PC-3 (cell line): ENCODE results near the gene RPL37. TPM values are rescaled to one million over a fixed set of nuclear protein-coding genes. Genes with fewer than 3 reads are reported as not detected.
A peak's percentile ranks its signal among the peaks of the same experiment; 100 is the strongest.

Source experiments
- ATAC-seq: fragments of 200-7000 bp; cut with Tn5 transposase; 2 replicates; pipeline ENCODE4 v1.9.1; 2020; ENCODE audit warnings: mild to moderate bottlenecking, moderate library complexity
- BruUV-seq: library from RNA; stranded (reverse); fragments of 400-500 nt; replicated peaks from 2 replicates; lab custom pipeline; 2021; lab: Mats Ljungman, UMichigan
- CTCF ChIA-PET: fragments of 300-600 bp; sonication (Branson Sonifier 250); formaldehyde crosslinking; loops from one replicate; lab custom pipeline; 2022; ENCODE audit warnings: antibody characterized with exemption; lab: Charles Lee
- POLR2A ChIA-PET: fragments of 300-600 bp; sonication (Branson Sonifier 250); formaldehyde crosslinking; loops from one replicate; lab custom pipeline; 2022; ENCODE audit warnings: antibody characterized with exemption; ENCODE audit not compliant: unreplicated experiment; lab: Charles Lee
- DNase-seq: peaks from one replicate; pipeline ENCODE4 v3.0.0-alpha.2; 2015
- H2AFZ ChIP-seq: fragments of 300-600 bp; sonication (generic); 2 replicates; pipeline ENCODE4 v1.6.0; 2016; ENCODE audit warnings: antibody characterized with exemption, low read length
- H3F3A ChIP-seq: fragments of 300-600 bp; sonication (generic); one replicate; pipeline ENCODE4 v1.6.0; 2017; ENCODE audit warnings: antibody characterized with exemption, low read length, control low read depth, mild to moderate bottlenecking; ENCODE audit not compliant: unreplicated experiment
- H3K27ac ChIP-seq: fragments of 300-600 bp; sonication (generic); 2 replicates; pipeline ENCODE4 v1.5.1; 2016; ENCODE audit warnings: mild to moderate bottlenecking, low read length
- H3K27me3 ChIP-seq: fragments of 300-600 bp; sonication (generic); 2 replicates; pipeline ENCODE4 v1.6.1; 2016; ENCODE audit warnings: low read length, mixed read lengths
- H3K36me3 ChIP-seq: fragments of 300-600 bp; sonication (generic); 2 replicates; pipeline ENCODE4 v1.6.1; 2016; ENCODE audit warnings: low read depth, mixed run types, low read length, mixed read lengths
- H3K4me1 ChIP-seq: fragments of 300-600 bp; sonication (generic); 2 replicates; pipeline ENCODE4 v1.5.1; 2016; ENCODE audit warnings: low read length; ENCODE audit not compliant: insufficient read depth
- H3K4me2 ChIP-seq: fragments of 300-600 bp; sonication (generic); 2 replicates; pipeline ENCODE4 v1.6.0; 2016; ENCODE audit warnings: low read length
- H3K4me3 ChIP-seq: fragments of 300-600 bp; sonication (generic); 2 replicates; pipeline ENCODE4 v1.5.1; 2016; ENCODE audit warnings: mild to moderate bottlenecking, low read length, mixed read lengths
- H3K79me2 ChIP-seq: fragments of 300-600 bp; sonication (generic); 2 replicates; pipeline ENCODE4 v1.6.1; 2017; ENCODE audit warnings: low read length, mixed read lengths
- H3K9ac ChIP-seq: fragments of 300-600 bp; sonication (generic); 2 replicates; pipeline ENCODE4 v1.6.0; 2016; ENCODE audit warnings: mild to moderate bottlenecking, low read length
- H3K9me2 ChIP-seq: fragments of 300-600 bp; sonication (generic); replicated peaks from 2 replicates; pipeline ENCODE4 v1.6.1; 2016; ENCODE audit warnings: mixed run types, low read length, mixed read lengths
- H3K9me3 ChIP-seq: fragments of 300-600 bp; sonication (generic); 2 replicates; pipeline ENCODE4 v1.6.1; 2016; ENCODE audit warnings: low read length, mixed read lengths
- H4K20me1 ChIP-seq: fragments of 300-600 bp; sonication (generic); 2 replicates; pipeline ENCODE4 v1.6.1; 2016; ENCODE audit warnings: low read length, mixed read lengths
- EZH2 ChIP-seq: fragments of 300-600 bp; sonication (generic); IDR thresholded peaks from one replicate; pipeline ENCODE4 v1.6.1; 2017; ENCODE audit warnings: antibody characterized with exemption, mild to moderate bottlenecking, low read length; ENCODE audit not compliant: unreplicated experiment
- EZH2phosphoT487 ChIP-seq: fragments of 300-600 bp; sonication (generic); IDR thresholded peaks from 2 replicates; pipeline ENCODE4 v1.6.1; 2018; ENCODE audit warnings: mild to moderate bottlenecking, antibody characterized with exemption, low read length, borderline replicate concordance
- intact Hi-C: fragments of 100-400 bp; cut with micrococcal nuclease; formaldehyde crosslinking; loops from 2 replicates; pipeline ENCODE4 v1.9.0; 2023
- total RNA-seq: library from RNA; depleted of rRNA; stranded (reverse); fragments of >200 nt; gene quantifications from 2 replicates; pipeline ENCODE4 v1.2.3, GENCODE V29; 2014
- TF ChIP-seq, protein P1 (sequence below): fragments of 300-600 bp; sonication (generic); conservative IDR thresholded peaks from 2 replicates; pipeline ENCODE4 v1.5.1; 2017; ENCODE audit warnings: antibody characterized with exemption, low read depth, mild to moderate bottlenecking, low read length

Gene RPL37
- total RNA-seq, 1 experiment from 2014 or later: 2,823 TPM

DNA sequence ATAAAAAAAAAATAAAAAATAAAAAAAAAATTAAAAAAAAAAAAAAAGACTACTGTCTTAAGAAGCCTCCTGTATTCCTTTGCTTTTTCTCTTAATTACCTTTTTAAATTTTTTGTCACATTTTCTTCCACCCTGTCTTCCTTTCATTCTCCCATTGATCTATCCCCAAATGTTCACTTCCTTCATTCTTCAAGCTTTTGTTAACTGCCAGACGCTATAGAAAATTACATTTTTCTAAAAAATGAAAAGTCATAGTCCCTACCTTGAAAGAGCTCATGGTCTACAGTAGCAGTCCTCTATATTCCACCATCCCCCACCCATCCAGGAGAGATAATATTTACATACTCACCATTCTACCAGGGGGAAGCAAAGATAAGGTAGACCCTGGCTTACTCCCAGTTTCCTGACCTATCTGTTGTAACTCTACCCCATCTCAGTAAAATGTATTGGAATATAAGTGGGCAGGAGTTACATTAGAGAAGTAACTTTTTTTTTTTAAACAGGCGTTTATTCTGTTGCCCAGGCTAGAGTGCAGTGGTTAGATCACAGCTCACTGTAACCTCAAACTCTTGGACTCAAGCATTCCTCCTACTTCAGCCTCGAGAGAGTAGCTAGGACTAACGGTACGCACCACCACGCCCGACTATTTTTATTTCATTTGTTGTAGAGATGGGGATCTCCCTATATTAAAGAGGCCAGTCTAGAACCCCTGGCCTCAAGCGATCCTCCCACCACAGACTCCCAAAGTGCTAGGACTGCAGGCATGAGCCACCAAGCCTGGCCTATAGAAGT lies 33.1 kb downstream of the RPL37 start:
- H3K36me3 ChIP-seq: no peaks in the 10 kb centered on the region
- peaks cover 2% of the 10 kb centered on the region for H3F3A ChIP-seq
- H3K4me1 ChIP-seq: peaks cover 10% of the 10 kb centered on the region
- H4K20me1 ChIP-seq: peaks cover 4% of the 10 kb centered on the region; the same call in 1 of the 2 replicates
- peaks cover 15% of the 10 kb centered on the region for H3K79me2 ChIP-seq
- intact Hi-C loops: no loop called here
- ATAC-seq (no peak), DNase-seq (no peak)
- POLR2A ChIA-PET: no interaction called here
- H3K27me3 ChIP-seq: no peaks in the 10 kb centered on the region
- no peak overlapping the region for H3K27ac ChIP-seq
- no TSS peak for BruUV-seq
- CTCF ChIA-PET: interaction anchor here (0.7 kb wide), 1 partner anchor 15 kb away, joined by 5 read pairs; no protein-coding TSS in a partner anchor
- H3K9ac ChIP-seq: no peak overlapping the region
- H3K9me3 ChIP-seq: no peaks in the 10 kb centered on the region
- H3K9me2 ChIP-seq: no peaks in the 10 kb centered on the region
- no peak overlapping the region for H3K4me3 ChIP-seq
- H2AFZ ChIP-seq: no peak overlapping the region
- TF ChIP-seq, protein P1, sequence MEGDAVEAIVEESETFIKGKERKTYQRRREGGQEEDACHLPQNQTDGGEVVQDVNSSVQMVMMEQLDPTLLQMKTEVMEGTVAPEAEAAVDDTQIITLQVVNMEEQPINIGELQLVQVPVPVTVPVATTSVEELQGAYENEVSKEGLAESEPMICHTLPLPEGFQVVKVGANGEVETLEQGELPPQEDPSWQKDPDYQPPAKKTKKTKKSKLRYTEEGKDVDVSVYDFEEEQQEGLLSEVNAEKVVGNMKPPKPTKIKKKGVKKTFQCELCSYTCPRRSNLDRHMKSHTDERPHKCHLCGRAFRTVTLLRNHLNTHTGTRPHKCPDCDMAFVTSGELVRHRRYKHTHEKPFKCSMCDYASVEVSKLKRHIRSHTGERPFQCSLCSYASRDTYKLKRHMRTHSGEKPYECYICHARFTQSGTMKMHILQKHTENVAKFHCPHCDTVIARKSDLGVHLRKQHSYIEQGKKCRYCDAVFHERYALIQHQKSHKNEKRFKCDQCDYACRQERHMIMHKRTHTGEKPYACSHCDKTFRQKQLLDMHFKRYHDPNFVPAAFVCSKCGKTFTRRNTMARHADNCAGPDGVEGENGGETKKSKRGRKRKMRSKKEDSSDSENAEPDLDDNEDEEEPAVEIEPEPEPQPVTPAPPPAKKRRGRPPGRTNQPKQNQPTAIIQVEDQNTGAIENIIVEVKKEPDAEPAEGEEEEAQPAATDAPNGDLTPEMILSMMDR: no peak
- TF ChIP-seq EZH2phosphoT487 (no peak), EZH2 (no peak)
- no peak overlapping the region for H3K4me2 ChIP-seq

DNA sequence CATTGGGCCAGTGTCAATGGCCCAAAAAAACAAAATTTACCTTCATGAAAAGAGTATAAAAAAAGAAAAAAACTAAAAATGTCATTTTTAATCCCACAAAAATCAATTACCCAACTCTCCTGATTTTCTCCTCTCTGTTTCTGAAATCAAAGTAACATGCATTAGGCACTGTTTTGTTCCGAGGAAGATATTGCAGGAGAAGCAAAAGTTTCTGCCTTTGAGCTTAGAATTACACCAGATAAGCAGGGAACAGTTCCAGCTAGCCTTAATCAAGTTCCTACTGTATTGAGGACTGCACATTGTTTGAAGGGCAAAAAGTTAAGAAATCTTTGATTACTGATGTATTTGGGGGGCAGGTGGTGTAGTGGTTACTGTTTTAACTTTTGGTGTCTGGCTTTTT lies 35.8 kb downstream of the RPL37 start:
- Histone ChIP-seq H3K27ac (peak overlapping the region; percentile 87), H3K4me1 (peaks cover 22% of the 10 kb centered on the region), H4K20me1 (peaks cover 26% of the 10 kb centered on the region), H3K4me3 (peak overlapping the region; percentile 83), H3K79me2 (peaks cover 42% of the 10 kb centered on the region), H3K9ac (peak overlapping the region; percentile 84), H3F3A (peaks cover 2% of the 10 kb centered on the region), H3K9me3 (no peaks in the 10 kb centered on the region), H2AFZ (peak overlapping the region; percentile 98; the same call in 1 of the 2 replicates), H3K9me2 (no peaks in the 10 kb centered on the region), H3K36me3 (peaks cover 5% of the 10 kb centered on the region; the same call in 1 of the 2 replicates), H3K4me2 (peak overlapping the region; percentile 89), H3K27me3 (no peaks in the 10 kb centered on the region)
- TF ChIP-seq EZH2phosphoT487 (no peak), EZH2 (no peak)
- TF ChIP-seq, protein P1: no peak
- DNase-seq (peak; percentile 14), ATAC-seq (no peak)
- CTCF ChIA-PET: interaction anchor here (0.5 to 1.3 kb wide), 10 partner anchors 19 to 318 kb away, joined by 3 to 11 read pairs (median 4); no protein-coding TSS in a partner anchor
- TSS peak; percentile 66 for BruUV-seq
- intact Hi-C loops: no loop called here
- POLR2A ChIA-PET: interaction anchor here (0.6 kb wide), 1 partner anchor 16 kb away, joined by 3 read pairs; no protein-coding TSS in a partner anchor
